Measurements from ENCODE around the gene HEXIM1.

Gene HEXIM1

DNA sequence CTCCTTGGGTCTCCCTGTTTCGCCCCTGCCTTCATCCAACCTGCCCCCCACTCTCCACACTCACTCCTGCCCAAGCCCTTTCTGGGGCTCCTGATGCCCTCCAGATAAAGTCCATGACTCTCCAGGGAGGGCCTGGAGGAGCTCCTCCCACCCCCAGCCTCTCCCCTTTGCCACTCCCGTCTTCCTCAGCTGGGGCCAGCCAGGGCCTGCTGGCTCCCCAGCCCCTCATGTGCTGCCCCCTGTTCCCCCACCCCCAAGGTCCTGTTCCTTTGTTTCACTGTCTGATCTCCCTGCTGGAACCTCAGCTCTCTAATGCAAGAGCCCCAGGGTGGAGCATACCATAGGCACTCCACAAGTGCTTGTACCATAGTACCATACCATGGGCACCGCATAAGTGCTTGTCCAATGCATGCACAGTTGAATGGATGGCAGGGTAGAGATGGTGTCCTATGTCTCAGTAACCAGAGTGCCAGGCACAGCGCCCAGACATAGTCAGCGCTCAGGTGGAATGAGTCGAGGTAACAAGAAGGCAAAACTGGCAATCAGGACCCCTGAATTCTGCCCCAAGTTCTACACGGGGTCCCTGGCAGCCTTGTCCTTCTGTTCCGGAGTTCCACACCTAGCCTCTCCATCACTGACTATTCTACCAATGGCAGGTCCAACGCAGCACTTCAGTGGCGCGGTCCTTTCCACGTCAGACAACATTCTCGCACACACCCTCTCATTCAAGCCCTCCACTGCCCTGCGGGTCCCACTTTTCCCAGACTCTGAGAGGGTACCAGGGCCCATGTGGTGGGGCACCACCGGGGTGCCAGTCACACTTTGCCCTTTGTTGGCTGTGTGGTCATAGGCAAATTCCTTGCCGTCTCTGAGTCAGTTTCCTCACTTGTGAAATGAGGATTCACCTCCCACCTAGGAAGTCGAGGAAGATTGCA lies 17.3 kb upstream of the HEXIM1 start:
- DNase-seq, result no peak

DNA sequence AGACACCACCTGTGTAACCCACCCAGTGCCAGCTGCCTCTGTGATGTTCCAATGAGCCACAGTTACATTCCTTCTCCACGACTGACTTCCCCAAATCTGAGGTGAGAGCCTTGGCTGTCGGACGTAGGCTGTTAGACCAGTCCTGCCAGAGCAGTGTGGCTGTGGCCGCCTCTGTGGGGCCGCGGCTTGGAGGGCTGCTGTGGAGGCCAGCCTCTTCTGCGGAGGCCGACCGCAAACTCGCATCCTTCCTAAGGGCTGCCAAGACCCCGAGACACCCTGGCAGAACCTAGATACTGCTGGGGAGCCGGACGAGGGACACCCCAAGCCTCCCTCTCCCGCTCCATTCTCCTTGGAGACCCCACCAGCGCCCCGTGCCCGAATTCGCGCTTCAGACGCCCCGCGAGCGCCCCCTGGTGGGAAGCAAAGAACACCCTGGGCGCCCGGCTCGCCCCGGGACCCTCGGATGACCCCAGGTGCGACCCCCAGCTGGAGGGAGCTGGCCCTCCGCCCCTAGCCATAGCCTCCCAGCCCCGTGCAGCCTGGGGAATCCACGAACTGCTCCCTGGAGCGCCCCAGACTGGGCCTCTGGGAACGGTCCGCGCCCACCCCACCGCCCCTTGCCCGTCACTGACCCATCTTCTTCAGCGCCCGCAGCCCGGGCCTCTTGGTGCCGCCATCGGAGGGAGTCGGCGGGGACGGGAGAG lies 16.5 kb upstream of the HEXIM1 start:
- no peak for DNase-seq

DNA sequence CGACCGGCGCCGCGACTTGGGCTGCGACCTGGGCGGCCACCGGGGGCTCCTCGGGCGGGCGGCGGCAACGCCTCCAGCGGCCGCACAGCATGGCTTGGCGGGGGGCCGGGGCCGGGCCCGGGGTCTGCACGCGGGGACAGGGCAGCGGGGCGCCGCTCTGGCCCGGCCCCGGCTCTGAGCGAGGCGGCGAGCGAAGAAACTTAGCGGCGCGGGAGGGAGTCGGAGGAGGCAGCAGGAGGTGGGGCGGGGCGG lies 16.0 kb upstream of the HEXIM1 start, which contains the start of gene PLCD3:
Gene PLCD3, minus strand, starts transcription at position 196 of the 252 bp plus-strand sequence. Its CDS starts 105 bp downstream, at position 91.
- no peak for DNase-seq

DNA sequence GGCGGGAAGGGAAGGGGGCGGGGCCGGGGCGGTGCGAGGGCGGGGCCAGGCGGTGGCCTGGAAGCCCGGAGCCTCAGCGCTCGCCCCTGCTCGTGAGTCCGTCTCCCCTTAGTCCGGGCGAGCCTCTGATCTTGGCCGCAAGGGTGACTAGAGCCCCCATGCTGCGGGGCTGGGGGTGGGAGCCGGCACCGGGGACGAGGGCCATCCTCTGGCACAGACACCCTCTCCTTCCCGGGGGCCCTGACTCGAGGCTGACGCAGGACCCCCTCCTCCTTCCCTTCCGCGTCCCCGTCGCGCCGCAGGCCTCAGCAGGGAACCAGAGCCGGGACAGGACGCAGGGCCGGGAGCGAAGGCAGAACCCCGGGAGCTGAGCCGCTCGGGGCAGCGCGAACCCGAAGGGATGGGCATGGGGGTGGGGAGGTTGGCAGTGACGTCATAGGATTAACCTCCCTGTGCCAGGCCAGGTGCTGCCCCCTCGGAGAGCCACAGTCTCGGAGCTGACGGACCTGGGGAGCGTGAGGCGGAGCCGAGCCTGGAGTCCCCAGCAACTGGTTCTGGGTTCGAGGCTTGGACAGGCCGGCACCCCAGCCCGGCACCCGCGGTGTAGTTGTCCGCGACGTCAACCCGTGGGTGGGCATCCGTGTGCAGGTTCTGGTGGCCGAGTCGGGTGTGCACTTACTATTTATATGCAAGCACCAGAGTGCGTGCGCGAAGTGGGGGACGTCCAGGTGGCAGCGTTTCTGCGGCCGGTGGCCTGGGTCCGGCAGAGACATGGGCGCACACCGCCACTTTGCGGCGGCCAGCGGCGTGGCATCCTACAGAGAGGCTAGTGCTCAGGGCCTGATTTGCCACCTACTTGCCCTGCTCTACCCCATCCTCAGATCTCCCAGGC lies 15.5 kb upstream of the HEXIM1 start:
- peak; percentile 68 for DNase-seq

DNA sequence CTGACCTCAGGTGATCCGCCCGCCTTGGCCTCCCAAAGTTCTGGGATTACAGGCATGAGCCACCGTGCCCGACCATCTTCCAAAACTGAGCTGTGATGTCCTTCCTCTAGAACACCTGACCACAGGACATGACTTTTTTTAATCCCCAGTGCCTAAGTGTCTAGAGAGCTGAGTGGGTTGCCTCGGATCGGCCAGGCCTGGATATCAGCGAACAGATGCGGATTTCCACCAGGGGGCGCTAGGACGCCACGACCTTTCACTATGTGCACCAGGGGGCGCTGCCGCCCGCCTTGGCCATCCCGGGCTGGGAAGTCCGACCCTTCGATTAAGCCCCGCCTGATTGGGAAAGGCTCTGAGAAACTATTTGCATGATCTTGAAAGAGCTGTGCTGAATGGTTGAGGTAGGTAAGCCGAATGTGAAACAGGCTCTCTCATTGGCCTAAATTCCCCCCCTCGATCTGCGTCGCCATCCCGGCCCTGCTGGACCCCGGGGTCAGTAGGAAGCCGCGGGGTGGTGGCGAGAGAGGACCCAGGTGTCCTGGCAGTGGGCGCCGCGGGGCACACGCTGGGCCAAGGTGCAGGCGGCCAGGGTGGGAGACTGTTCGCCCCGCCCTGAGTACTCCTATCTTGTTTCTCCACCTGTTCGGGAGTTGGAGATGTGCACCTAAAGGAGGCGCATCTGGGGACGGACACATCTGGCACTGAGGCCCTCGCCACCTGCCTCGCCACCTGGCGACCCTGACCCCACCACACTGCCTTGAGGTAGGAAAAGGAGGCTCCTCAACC lies 12.9 kb upstream of the HEXIM1 start, which contains the start of gene ACBD4:
Gene ACBD4, plus strand, starts transcription at position 496 of the 786 bp plus-strand sequence. CDS start 458 bp downstream, outside the sequence.
- DNase-seq, result peak; percentile 91

DNA sequence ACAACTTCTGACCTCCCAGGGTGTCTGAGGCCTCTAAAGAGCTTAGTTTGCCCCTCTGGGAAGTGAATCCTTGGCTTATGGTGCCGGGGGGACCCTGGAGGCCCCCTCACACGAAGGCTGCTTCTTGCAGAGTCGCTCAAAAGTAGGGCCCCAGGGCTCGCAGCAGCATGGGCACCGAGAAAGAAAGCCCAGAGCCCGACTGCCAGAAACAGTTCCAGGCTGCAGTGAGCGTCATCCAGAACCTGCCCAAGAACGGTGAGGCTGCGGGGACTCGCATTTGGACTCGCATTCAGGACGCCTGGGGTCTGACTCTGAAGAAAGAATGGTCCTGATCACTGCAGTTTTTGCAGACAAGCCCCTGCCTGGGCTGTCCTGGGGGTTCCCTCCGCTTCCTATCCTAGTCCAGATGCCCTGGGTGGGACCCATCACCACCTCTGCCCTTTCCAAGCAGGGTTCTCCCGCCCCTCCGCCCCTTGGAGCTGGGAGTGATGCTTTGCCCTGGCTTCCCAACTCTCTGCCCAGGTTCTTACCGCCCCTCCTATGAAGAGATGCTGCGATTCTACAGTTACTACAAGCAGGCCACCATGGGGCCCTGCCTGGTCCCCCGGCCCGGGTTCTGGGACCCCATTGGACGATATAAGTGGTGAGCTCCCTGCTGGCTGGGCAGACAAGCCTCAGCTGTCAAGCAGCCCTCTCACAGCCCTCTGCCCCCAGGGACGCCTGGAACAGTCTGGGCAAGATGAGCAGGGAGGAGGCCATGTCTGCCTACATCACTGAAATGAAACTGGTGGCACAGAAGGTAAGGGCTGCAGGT lies 12.1 kb upstream of the HEXIM1 start:
- DNase-seq, result no peak

DNA sequence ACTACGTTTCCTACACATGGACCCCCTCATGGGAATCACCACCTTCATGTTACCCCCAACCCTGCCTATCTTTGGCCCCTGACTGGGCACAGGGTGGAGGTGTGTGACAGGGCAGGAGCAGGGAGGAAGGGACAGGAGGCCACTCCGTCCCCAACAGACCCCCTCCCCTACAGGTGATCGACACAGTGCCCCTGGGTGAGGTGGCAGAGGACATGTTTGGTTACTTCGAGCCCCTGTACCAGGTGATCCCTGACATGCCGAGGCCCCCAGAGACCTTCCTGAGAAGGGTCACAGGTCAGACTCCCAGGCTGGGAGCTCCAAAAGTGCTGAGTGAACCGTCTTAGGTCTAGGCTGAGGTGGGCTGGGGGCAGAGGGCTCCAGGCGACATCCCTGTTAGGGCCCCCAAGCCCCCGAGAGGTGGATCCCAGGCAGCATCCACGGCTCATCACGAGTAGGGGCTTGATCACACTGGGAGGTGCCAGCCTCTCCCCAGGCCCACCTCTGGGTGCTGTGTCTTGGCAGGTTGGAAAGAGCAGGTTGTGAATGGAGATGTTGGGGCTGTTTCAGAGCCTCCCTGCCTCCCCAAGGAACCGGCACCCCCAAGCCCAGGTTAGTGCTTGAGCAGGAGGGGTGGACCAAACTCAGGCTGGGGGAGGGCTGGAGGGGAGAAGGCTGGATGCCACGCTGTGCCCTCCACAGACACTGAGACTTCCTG lies 11.3 kb upstream of the HEXIM1 start:
- DNase-seq, result no peak

DNA sequence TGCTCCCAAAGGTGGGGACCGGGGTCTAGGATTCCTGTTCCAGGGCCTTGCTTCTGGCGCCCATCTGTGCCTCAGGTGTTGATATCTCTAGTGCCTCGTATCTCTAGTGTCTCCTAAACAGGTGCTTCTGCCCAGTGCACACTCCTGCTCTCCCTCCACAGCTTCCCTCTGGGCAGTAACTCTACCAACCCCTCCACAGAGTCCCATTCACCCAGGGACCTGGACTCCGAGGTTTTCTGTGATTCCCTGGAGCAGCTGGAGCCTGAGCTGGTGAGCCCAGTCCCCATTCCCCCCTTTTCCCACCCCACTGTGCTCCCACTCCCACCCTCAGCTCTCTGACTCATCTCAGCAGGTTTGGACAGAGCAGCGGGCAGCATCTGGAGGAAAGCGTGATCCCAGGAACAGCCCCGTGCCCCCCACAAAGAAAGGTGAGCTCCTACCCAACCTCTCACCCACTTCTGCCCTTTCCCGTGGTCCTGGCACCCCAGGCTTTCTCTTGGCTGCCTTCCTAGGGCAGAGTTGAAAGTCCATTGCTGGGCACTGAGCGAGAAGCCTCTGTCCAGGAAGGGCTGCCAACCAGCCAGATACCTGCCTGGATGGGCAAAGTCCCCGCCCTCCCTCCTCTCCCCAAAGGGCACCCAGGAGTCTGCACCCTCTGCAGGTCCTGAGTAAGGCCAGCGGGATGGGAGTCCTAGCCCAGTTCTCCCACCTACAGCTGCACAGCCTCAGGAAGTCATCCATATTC lies 10.5 kb upstream of the HEXIM1 start:
- no peak for DNase-seq

DNA sequence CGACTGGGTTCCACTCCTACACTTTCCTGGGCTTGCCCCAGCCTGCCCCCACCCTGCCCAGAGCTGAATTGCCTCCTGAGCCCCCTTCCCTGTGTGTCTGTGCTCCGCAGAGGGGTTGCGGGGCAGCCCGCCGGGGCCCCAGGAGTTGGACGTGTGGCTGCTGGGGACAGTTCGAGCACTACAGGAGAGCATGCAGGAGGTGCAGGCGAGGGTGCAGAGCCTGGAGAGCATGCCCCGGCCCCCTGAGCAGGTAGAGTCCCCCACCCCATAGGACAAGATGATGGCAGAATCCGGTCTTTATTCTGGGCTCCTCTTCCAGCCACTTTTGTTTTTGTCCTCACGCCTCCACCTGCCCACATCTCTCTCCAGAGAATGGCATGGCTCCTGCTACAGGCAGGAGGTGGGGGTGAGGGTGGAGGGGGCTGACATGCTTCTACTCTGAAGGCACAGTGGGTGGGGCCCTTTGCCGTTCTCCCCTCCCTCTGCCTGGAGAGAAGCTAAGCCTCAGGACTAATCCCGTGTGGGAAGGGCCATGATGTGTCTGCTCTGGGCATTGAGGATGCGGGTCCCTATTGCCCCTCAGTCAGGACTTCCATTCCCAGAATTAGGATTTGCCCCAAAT lies 9.3 kb upstream of the HEXIM1 start:
- DNase-seq, result no peak

DNA sequence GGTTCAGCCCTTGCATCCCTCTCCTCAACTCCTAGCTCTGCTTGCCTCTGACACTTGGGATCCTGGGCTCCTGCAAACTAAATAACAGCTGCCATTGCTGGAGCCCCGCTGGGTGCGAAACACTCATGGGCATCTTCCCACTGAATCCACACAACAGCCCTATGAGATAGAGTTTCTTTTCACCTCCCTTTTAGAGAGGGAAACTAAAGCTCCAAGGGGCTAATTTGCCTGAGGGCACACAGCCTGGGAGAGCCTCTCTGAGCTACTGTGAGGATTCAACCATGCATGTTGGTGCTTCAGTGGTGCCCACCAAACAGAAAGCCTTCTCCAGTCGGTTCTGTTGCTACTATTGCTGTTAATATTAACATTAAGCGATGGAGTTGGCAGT lies 8.7 kb upstream of the HEXIM1 start:
- no peak for DNase-seq

DNA sequence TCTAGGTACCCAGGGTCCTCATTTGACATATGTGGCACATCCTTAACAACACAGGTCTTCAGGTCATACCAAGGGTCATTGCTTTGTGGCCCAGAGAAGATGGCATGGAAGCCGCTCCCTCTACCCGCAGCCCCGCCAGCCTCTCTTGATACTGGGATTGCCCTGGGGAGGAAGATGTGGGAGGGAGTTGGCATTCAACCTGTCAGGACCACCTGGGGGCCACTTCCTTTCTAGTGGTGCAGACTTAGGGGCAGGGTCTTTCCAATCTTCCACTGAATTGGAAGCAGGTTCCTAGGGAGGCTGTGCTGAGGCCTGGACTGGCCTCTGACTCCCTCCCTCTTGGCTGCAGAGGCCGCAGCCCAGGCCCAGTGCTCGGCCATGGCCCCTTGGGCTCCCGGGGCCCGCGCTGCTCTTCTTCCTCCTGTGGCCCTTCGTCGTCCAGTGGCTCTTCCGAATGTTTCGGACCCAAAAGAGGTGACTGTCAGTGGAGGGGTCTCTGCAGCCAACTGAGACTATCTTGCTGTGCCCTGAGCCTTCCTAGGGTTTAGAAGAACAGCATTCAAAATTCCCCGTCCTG lies 5.1 kb upstream of the HEXIM1 start:
- no peak for DNase-seq

DNA sequence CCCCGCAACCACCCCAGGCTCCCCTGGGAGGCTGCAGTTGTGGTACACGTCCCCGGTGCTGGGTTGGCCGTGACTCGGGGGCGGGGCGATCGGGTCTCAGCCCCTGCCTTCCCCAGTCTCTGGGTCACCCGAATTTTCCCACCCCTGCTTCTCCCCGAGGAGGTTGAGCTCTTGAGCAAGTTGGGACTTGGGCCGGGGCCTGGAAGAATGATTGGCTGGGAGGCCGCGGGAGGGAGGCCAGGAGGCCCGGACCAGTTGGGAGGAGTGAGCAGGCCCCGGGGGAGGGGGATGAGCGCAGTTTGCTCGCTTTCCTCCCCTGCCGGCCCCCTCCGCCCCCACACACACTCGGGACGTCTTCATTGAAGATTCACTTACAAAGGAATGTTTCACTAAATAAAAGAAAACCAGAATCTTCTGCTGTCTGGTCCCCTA lies 4.5 kb upstream of the HEXIM1 start:
- DNase-seq, result no peak

DNA sequence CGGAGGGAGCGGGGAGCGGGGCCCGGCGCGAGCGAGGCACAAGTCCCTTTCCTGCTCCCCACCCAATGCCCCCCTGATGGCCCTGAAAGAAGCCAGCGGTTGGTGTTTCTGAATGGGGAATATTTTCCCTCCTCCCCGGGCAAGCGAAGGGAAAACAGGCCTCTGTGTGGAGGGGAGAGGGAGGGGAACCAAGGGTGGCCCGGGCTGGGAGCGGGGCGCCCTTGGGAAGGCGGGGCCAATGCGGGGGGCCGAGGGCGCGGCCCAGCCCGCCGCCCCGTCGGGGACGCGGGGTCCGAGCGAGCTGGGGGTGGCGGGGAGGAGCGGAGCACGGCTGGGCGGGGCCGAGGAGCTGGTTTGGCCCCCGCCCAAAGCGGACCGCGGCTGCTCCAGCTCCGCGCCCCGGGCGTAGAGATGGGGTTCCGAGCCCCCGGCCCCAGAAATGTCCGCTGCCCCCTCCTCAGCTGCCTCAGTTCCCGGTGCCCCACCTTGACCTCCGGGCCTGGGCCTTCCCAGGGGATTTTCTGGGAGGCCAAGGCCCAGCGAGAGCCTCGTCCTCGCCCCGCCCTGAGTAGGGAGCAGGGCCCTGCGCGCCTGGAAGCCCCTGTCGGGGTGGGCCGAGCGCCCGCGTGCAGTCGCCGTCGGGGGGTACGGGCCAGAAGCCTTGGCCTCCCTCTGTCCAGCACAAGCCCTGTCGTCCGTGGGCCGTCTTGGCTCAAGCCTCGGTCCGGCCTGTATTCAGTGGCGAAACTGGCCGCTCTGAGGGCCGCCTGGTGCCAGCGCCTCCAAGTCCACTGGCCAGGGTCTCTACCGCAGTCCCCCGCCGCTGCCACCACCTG lies 3.9 kb upstream of the HEXIM1 start:
- no peak for DNase-seq

DNA sequence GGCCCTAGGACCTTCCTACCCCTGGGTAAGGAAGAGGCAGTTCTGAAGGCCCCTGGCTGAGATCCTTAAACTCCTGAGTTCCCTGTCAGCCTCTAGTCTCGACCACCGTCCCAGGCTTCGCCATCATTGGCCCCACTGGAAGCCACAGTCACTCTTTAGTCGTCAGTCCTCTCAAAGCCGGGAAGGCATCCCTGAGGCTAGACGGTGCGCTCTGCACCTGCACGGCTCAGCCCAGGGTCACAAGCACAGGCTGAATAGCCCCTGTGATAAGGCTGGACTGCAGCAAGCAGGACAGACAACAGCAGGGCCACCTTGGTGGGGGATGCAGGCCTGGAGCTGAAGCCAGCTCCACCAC lies 3.3 kb upstream of the HEXIM1 start:
- DNase-seq, result no peak

DNA sequence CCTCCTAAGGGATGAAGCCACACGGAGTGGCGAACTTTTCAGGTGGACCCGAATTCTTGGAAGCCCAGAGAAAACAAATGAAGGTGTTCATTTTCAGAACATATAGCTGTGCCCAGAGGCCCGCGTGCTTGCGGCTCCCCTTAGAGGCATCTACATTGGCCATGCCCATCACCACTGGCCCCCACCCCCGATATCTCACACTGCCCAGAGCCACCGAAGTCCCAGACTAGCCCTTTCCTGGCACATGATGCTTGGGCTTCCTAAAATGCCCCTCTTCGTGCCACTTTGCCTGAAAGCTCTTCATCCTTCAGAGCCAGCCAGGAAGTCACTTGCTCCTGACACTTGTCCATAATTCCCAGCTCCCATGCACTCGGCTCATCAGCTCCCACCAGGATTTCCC lies 2.1 kb upstream of the HEXIM1 start:
- DNase-seq, result no peak

DNA sequence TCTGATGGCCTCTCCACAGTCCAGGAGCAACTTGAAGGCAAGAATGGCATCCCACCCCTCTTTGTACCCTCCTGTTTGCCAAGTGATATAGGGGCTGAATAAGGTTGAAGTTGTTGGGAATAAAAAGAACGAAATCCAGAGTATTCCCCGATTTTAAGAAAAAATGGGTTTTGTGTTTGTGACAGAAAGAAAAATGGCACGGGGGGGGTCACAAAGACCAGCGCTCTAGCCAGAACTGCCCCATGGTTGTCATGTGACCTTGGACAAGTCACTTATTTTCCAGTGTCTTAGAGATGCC lies 1.7 kb upstream of the HEXIM1 start:
- no peak for DNase-seq

DNA sequence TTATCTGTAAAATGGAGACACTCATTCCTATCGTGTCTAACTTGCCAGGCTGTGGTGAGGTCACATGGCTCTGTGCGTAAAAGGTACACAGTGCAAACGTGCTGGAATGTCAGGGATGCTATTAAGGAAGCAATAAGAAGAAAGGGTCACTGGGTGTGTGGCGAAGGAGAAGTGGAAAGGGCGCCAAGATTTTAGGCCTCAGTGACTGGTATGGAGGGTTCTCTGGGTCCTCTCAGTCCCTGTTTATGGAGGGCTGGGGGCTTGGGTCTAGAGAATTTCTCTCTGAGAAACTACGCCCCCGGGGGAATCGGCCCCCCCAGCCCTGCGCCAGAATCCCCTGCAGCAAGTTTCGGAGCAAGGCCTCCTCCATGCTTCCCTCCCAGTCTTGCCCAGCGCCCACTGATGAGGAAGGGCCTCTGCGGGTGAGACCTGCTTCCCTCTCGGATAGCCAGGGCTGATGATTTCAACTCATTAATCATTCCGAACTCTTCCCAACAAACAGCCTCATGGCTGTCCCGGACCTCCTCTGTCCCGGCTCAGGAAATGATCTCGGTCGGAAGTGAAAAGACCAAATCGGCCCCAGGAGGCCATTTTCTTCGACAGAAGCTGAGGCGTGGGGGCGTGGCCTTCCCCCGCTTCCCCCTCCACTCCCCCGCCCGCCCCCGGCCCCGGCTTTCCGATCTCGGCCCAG lies 1.2 kb upstream of the HEXIM1 start:
- peak; percentile 56 for DNase-seq

Data from NCI-H226 (cell line).